SH-SY5Y (cell line): Measurements from ENCODE around the gene DOCK10.

Source experiments
- GATA2 ChIP-seq: IDR thresholded peaks from 2 replicates; pipeline ENCODE4 v1.6.1; 2011; ENCODE audit warnings: mild to moderate bottlenecking, low read depth, low read length
- GATA3 ChIP-seq: IDR thresholded peaks from 2 replicates; pipeline ENCODE4 v1.6.1; 2011; ENCODE audit warnings: low read depth, mild to moderate bottlenecking, low read length, moderate library complexity

- no peak for TF ChIP-seq GATA2
- TF ChIP-seq GATA3, result no peak
Measured at GRCh38 chr2:224883172-224883516, 159.1 kb downstream of the DOCK10 start.
